NOMO-1 treated with dmso at 0.1 percent for 144 hours (cell line): ENCODE results near the gene MASP1.
"Not testable (repeated sequence)": the region's sequence is repeated elsewhere in the genome, so short reads cannot be mapped to it uniquely, and the experiment has no call there.

ENCODE experiments used
- DNase-seq: peaks from one replicate; lab custom pipeline; 2025; ENCODE audit not compliant: unreplicated experiment; lab: John Stamatoyannopoulos, UW

Gene MASP1

DNA sequence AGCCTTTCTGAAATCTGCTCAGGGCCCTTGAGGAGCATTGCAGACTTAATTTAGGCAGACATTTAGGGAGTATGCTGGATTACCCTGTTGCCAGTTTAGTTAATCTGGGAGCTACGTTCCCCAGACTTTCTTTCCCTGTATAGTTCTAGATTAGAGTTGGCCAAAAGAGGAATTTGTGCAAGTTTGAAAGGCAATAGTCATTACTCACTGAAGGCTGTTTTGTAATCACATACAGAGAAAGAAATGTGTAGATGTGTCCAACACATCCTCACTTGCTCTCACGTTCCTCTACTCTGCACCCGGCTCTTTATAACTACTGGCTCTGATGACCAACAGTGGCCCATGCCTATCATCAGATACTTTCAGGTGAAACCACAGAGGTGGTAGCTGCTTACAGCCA is 24.2 kb downstream of the MASP1 start:
- DNase-seq, result no peak

DNA sequence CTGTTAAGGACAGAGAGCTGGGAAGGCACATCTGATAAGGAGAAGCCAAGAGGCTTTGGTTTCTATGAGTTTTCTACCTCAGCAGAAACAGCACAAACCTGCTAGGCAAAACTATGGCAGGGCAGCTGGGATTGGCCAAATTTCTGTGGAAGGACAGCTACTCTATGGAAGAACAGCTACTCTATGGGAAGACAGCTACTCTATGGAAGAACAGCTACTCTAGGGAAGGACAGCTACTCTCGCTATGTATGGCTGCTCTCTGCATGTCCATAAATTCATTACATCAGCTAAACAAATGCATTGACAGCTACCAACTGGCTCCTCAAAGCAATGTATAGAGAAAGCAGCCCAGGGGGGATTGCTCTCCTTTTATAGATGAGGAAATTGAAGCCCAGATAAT is 24.8 kb downstream of the MASP1 start:
- DNase-seq, result no peak

DNA sequence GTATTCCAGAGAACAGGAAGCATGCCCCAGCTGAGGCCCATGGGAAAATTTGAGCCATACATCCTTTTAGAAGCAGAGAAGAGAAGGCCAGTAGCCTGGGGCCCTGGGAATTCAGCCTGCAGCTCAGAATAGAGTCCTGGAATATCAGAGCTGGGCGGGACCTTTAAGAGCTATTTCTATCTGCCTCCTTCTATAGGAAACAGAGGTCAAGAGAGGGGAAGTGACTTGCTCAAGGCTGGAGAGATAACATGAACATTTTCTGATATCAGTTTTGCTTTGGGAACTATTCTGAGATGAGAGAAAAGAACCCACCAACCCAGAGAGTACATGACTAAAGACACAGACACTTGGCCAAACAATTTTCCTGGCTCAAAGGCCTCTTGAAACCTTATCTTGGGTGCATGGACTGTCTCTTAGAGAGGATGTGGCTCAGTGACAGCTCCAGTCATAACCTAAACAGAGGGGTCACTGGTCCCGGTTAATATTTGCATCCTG is 26.0 kb downstream of the MASP1 start:
- DNase-seq, result no peak

DNA sequence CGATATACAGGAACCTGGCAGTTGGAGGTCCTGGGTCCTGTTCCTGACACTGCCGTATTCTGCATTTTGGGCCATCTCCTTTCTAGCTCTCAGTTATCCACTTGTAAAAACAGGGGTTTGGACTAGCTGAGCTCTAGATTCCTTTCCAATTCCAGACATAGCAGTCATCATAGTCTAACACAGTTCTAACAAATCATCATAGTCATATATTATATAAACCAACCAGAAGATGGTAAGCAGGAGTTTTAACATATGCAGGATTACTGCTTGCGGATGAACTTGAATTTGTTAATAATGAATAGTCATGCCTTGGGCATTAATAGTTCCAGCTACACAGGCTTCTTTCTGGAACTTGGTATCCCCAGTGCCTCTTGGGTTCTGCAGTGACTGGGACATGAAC is 26.6 kb downstream of the MASP1 start:
- no peak for DNase-seq

DNA sequence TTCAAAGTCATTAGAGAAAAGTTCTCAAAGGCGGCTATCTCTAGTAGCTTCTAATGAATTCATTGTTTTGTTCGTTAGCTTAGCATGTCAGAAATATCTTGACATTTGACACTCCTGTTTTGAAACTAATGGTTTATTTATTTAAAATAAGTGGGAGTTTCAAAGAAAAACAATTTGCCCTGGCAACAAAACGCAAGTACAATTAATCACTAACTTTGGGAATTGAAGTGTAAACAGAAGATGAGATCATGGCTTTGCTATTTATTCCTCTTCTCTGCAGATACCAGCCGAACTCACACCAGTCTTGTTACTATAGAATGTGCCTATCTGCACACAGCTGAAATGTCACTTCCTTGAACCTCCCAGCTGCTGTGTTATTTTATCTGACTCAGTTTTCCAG is 27.5 kb downstream of the MASP1 start:
- DNase-seq, result no peak

DNA sequence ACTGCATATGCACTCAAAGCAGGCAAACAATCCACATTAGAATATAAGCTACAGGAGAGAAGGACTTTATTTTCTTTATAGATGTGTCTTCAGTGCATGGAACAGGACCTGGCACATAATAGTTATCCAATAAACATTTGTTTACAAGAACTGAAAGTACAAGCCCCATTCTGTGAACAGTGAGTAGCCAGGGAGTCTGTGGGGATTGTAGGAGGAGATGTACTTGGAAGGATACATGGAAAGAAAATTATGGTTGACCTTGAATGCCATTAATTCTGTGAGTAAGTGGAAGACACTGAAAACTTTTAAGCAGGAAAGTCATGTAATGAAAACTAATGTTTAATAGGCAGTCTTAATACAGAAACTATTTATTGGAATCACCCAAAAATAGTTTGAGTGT is 28.3 kb downstream of the MASP1 start:
- DNase-seq, result no peak

DNA sequence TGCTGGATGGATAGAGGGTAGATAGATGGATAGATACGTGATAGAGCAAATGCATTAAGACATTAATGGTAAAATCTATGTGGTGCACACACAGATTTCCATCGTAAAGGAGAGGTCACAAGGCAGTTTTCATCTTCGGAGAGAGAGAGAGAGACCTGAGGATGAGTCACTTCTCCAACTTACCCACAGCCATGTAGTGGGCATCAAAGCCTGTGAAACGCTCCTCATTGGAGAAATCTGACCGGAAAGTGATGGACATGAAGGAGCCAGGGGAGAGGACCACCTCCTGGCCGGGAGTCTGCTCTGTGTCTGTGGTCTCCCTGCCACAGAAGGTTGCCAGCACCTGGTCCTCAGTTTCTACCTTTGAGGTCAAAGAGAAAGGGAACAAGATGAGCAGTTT is 29.2 kb downstream of the MASP1 start:
- DNase-seq, result no peak

DNA sequence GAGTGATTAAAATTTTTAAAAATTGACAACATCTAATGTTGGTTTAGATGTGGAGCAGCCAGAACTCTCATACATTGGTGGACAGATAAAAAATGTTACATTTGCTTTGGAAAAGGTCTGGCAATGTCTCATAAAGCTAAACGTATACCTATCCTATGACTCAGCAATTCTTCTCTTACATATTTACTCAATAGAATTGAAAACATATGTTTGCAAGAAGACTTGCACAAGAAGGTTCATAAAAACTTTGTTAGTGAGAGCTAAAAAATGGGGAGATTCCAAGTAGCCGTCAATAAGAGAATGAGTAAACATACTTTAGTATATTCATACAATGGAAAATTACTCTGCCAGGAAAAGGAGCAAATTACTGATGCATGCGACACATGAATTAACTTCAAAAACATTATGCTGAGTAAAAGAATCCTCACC is 30.0 kb downstream of the MASP1 start:
- DNase-seq, result no peak

DNA sequence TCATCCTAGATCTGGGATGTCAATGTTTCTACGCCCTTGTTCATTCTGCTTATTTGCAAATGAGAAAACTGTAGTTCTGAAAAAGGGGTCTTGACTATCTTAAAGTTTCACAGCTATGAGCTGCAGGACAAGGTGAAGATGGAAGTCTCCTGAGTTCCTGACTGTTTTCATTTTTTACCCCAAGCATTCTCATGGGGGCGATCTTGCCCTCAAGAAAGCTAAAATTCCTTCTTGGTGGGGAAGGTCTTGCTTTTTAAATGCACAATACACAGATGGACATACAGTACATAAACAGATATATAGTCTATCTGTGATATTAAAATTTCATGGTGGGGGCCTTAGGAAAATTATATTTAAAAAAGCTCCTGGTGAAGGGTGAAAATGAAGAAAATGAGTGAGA is 32.4 kb downstream of the MASP1 start:
- DNase-seq, result no peak

DNA sequence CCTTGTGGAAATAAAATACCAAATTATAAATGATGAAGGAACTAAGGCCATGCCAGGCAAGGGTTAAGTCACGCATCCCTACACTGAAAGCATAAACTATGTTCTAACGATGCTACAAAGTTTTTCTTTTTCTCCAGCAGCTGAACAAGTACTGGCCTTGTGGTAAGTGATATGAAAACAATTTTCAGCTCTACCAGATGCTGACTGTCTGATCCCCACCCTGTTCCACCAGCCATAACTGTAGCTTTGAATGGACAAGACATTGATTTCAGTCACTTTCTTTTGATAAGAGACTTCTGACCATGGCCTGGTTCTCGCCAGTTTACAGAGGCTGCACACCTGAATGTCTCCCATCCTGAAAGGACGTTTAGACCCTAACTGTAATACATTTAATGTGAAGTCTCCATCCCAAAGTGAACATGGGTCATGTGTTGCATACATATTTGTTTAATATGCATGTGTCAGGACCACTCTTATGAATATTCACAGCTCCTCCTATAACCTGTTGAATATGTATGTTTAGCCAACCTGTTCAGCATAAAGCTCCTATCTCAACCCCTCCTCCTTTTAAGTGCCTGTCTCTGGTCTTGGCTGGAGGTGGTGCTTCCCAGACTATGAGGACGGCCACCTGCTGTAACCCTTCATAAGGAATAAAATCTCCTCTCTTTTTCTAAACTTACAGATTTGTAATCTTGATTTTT is 33.4 kb downstream of the MASP1 start:
- DNase-seq, result no peak

DNA sequence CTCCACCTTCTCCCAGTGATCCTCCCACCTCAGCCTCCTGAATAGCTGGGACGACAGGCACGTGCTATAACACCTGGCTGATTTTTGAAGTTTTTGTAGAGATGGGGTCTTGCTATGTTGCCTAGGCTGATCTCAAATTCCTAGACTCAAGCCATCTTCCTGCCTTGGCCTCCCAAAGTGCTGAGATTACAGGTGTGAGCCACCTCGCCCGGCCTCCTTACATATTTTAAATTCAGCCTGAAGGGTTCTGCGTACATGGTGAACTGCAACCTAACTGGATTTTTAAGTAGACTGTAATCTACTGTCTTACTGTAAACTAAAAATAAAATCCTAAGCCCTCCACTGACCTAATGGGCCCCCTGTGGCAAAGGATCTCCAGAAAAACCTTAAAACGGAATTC is 34.1 kb downstream of the MASP1 start:
- DNase-seq, result no peak

DNA sequence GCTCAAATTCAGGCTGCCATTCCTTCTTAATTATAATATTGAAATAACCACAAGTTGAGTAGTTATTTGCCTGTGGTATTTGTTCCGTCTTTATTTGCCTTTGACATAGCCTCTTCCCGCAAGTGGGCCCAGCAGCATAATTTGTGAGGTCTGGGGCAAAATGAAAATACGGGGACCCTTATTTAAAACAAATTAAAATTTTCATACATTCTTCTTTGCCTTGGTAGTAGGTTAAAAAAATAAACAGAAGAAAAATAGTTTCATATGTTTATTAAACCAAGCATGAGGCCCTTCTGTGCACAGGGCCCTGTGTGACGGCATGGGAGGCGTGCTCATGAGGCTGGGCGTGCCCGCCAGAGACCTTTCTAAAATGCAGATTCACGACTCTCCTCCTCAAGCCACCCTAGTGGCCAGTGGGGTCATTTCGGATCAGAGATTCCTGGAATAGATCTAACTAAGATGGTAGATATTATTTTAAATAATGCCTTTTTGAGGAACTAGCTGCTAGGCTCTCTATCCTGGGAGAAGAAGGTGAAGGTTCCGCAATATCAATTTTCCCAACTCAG is 35.4 kb downstream of the MASP1 start:
- no peak for DNase-seq

DNA sequence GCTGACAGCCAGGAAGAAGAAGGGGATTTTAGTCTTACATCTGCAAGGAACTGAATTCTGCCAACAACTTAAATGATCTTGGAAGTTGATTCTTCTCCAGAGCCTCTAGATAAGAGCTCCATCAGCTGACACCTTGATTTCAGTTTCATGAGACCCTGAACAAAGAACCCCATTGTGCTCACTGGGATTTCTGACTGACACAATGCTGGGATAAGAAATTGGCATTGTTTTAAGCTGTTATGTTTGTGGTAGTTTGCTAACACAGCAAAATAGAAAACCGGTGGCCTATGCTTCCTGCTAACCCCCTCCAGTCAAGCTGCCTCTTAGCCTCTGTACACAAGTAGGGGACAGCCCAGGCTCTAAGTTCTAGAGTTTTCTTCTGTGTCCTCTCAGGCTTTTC is 36.2 kb downstream of the MASP1 start:
- no peak for DNase-seq

DNA sequence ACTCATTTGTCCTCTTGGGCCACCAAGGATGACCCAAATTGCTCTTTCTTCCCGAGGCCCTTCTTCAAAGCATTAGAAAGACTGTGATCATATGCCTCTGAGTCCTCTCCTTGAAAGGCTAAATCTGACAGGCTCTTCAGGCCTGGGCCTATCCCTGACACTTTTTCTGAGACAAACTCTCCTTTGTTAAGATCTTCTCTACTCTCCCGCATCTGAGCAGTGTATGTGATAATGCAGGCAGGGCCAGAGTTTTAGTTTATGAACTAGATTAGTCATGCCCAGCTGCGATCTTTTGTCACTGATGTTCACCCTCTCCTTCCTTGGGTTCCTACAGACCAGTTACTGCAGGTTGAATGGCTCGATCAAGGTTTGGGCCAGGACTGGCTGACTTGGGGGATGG is 39.2 kb downstream of the MASP1 start:
- no peak for DNase-seq

DNA sequence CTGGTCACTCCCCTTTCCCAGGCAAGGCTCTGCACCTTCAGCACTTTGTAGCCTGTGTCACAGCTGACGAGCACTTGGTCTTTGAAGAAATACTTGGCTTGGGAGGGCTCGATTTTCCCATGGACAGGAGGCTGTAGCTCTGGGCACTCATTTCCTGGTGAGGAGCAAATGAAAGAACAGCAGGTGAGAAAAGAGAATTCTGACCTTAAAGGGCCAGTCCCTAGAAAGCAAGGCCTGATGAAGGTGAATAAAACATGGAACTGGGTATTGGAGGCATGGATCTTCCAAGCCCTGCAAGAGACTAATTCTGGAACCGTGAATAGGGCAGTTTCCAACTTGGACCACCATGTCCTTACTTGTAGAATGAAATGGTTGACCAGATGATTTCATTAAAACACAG is 39.9 kb downstream of the MASP1 start:
- DNase-seq, result no peak

DNA sequence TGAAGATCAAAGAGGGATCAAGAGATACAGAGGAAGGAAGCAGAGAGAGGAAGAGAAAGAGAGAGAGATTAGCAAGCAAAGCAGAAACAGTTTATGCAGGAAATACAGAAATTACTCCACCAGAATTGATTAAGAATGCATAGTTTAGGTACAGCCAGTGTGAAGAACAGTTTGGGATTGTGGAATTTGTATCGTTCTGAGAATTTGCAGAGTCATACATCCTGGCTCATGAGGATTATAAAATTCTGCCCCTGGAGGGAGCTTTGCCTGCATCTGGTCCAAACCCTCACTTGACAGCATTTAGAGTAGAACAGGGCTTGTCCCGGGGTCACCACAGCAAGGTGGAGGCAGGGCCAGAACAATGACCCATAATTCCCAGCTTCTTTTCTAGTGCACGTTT is 44.1 kb downstream of the MASP1 start:
- no peak for DNase-seq

DNA sequence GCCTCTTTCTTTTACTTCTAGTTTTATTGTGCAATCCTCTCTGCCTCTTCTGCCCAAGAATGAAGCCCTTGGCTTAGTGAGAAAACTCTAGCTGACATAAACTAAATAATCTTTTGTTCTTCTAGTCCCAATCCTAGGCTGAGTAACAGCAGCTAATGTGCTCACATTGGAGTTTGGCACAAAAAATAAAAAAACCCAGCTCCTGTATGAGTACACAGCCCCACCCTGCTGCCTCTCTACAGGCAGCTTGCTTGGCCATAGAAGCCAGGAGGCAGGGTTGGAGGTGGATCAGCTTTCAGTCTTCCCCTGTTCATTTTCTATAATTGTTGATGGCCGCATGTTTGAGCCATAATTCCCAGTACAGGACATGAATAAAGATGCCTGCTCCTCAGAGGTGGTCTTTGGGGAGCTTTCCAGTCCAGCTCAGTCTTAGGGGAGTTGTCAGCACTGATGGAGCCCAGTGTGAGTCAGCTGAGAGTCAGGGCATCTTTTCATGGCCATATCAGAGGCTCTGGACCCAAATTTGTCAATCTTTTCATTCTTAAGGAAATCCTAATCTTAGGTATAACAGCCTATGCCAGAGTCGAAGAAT is 47.5 kb downstream of the MASP1 start:
- no peak for DNase-seq

DNA sequence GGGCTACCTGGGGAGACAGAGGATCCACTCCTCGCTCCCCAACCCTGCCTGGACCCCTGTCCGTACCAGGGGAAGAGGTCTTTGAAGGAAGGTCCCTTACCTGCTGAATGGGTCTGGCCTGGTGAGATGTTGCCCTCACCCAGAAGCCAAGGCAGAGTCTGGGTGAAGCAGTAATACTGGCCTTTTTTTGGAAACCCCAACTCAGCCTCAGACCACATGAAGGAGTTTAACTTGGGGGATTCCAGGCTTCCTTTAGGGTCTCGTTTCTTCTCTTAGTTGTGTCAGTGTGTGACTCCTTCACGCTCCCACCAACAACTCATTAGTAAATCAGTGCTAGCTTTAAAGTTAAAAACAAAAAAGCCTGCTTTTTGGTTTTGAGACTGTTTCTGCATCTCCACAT is 48.6 kb downstream of the MASP1 start:
- no peak for DNase-seq

DNA sequence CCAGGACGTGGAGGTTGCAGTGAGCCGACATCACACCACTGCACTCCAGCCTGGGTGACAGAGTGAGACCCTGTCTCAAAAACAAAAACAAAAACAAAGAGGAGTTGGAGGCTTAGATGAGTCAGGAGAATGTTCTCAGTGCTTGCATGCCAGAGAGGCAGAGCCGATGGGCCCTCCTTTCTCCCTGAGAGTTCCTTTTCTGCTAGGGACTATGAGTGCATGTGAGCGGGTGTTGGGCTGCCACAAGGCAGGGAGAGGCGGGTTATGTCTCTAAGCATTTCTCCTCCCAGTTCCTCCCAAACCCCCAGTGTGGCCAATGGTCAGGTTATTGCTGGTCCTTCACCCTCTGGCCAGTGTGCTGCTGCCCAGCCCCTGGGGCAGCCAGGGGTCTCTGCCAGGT is 49.1 kb downstream of the MASP1 start:
- DNase-seq, result no peak

DNA sequence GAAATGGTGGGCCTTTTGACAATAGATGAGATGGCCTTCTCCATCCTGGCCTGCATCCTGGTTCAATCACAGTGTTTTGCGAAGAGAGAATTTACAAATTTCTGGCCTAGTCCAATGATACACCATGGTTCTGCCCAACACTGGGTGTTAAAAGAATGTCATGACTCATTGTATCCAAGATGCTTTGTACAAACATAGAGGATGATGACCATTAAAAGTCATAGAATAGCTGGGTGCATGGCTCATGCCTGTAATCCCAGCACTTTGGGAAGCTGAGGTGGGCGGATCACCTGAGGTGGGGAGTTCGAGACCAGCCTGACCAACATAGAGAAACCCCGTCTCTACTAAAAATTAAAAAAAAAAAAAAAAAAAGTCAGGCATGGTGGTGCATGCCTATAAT is 52.7 kb downstream of the MASP1 start:
- DNase-seq, result not testable (repeated sequence)

DNA sequence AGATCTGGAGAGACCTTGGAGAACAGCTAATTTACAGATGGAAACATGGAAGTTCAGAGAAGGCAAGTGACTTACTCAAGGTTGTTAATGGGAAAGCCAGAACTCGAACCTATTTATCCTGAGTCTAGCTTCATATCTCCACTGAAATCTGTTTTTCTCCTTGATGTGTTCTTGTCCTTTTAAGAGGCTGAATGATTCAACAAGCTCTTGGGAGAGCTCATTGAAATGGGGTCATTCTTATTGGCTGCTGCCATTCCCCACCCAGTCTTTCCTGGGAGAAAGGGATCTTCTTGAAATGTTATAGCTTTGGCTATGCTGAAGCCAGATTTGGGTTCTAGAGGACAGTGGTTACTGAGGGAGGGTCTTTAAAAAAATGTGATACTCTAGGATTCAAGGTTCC is 53.3 kb downstream of the MASP1 start:
- DNase-seq, result no peak

DNA sequence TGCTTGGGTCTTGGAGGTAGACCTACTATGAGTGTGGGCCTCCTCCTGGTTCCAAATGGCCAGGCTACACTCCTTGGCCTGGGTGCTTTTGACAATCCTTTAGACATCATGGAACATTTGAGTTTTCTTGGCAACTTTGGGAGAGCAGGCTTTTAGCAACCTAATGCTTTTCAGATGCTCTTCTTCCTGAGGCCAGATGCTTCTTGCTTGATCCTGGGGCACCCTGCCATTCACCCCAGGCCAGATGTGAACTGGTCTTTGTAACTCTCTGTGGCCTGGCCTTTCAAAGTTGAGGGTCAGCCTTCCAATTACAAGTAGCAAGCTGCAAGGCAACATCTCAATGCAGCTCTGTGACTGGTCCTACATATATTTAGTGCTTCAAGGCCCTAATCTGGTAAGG is 53.8 kb downstream of the MASP1 start:
- no peak for DNase-seq

DNA sequence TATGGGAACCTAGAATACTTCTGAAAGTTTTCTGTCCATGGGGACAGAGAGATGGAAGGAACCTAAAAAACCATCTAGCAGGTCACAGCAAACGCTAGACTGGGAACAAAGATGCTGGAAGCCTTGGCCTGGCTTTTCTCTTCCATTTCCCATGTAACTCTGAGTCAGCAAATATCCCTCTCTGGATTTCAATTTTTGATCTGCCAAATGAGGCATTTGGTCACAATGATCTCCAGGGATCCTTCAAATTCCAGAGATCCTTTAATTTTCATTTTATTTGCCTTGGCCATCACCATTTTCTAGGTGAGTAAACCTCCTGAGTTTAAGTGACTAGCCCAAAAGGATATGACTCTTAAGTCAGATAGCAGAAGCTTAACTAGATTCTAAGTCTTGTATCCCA is 54.6 kb downstream of the MASP1 start:
- no peak for DNase-seq
